ENCODE data around the gene FHAD1. TPM values are rescaled to one million over a fixed set of nuclear protein-coding genes. Genes with fewer than 3 reads are reported as not detected.

The FHAD1 gene
- total RNA-seq, 2 experiments from 2014 or later: not detected

DNA sequence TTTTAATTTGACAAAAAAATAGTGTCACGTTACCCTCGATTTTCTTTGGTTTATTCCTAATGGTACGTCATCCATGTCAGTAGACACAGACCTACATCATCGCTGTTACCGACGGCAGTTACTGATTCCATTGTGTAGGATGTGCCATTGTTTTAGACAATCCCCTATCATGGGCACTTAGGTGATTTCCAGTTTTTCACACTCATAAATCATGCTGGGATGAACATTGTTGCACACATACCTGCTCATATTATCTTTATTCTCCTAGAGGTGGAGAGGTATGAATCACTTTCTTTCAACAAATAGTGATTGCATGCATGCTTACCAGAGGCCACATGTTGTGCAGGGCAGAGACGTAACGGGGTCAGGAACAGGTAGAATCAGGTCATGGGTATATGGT is 83.0 kb downstream of the FHAD1 start:
- ChIA-PET CTCF (no interaction called here), POLR2A (interaction anchor here (1.1 kb wide), 1 partner anchor 82 kb away, joined by 3 read pairs; no protein-coding TSS in a partner anchor)
- peaks cover 20% of the 10 kb centered on the region for H3K27me3 Mint-ChIP-seq
- no peaks in the 10 kb centered on the region for H3K36me3 Mint-ChIP-seq (ENCODE audit: low read depth)
- H3K9me3 Mint-ChIP-seq: no peaks in the 10 kb centered on the region
- intact Hi-C loops (cut with DNase I, micrococcal nuclease): loop anchor here in 1 of 2 experiments (5.0 kb wide), 1 partner anchor 57 kb away; no protein-coding TSS in a partner anchor
- Histone ChIP-seq H3K27me3 (ENCODE audit: control insufficient read depth in 1 of 2, insufficient read depth in 2 of 2, low read length in 2 of 2) (peaks cover 4 to 7% of the 10 kb centered on the region in 2 experiments), H3K4me3 (ENCODE audit: low read length) (no peak overlapping the region), H3K27ac (ENCODE audit: low read depth in 1 of 2, low read length in 2 of 2) (no peak overlapping the region), H3K9me3 (ENCODE audit: control insufficient read depth in 1 of 2, insufficient read depth in 1 of 2, low read length in 2 of 2) (no peaks in the 10 kb centered on the region), H3K4me1 (ENCODE audit: insufficient read depth, low read length) (no peaks in the 10 kb centered on the region), H3K36me3 (ENCODE audit: insufficient read depth, low read length) (no peaks in the 10 kb centered on the region)
- no peak overlapping the region for H3K4me3 Mint-ChIP-seq
- ATAC-seq (ENCODE audit: poor library complexity) (no peak), DNase-seq (no peak)
- no peak overlapping the region for H3K27ac Mint-ChIP-seq
- no peaks in the 10 kb centered on the region for H3K4me1 Mint-ChIP-seq (ENCODE audit: low read depth)
- no peak for TF ChIP-seq CTCF (IDR thresholded peaks at IDR 0.05)

DNA sequence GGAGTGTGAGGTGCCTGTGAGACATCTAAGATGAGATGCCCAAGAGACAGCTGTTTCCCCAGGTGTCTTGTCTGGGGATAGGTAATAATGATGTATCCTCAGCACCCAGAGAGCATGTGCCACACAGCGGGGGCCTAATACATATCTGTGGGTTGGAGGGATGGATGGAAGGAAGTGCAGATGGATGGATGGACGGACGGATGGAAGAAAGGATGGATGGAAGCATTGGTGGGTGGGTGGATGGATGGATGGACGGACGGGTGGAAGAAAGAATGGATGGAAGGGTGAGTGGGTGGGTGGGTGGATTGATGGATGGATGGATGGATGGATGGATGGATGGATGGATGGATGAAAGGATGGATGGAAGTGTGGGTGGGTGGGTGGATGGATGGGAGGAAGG is 84.2 kb downstream of the FHAD1 start:
- ATAC-seq (ENCODE audit: poor library complexity): no peak
- H3K36me3 Mint-ChIP-seq (ENCODE audit: low read depth): no peaks in the 10 kb centered on the region
- H3K4me3 Mint-ChIP-seq: no peak overlapping the region
- CTCF ChIA-PET: interaction anchor here (1.4 kb wide), 1 partner anchor 8 kb away, joined by 5 read pairs; no protein-coding TSS in a partner anchor
- no peaks in the 10 kb centered on the region for H3K9me3 ChIP-seq (ENCODE audit: control insufficient read depth in 1 of 2, insufficient read depth in 1 of 2, low read length in 2 of 2)
- no peaks in the 10 kb centered on the region for H3K36me3 ChIP-seq (ENCODE audit: insufficient read depth, low read length)
- POLR2A ChIA-PET: interaction anchor here (1.1 kb wide), 1 partner anchor 81 kb away, joined by 3 read pairs; no protein-coding TSS in a partner anchor
- H3K27ac Mint-ChIP-seq: no peak overlapping the region
- no peak for DNase-seq
- peaks cover 21% of the 10 kb centered on the region for H3K27me3 Mint-ChIP-seq
- no peak for TF ChIP-seq CTCF (IDR thresholded peaks at IDR 0.05)
- no peaks in the 10 kb centered on the region for H3K9me3 Mint-ChIP-seq
- no peak overlapping the region for H3K27ac ChIP-seq (ENCODE audit: low read depth in 1 of 2, low read length in 2 of 2)
- no peaks in the 10 kb centered on the region for H3K4me1 Mint-ChIP-seq (ENCODE audit: low read depth)
- no peak overlapping the region for H3K4me3 ChIP-seq (ENCODE audit: low read length)
- intact Hi-C loops (cut with DNase I, micrococcal nuclease): loop anchor here in 1 of 2 experiments (5.0 kb wide), 1 partner anchor 56 kb away; no protein-coding TSS in a partner anchor
- H3K4me1 ChIP-seq (ENCODE audit: insufficient read depth, low read length): no peaks in the 10 kb centered on the region
- peaks cover 4 to 7% of the 10 kb centered on the region in 2 experiments for H3K27me3 ChIP-seq (ENCODE audit: control insufficient read depth in 1 of 2, insufficient read depth in 2 of 2, low read length in 2 of 2)

DNA sequence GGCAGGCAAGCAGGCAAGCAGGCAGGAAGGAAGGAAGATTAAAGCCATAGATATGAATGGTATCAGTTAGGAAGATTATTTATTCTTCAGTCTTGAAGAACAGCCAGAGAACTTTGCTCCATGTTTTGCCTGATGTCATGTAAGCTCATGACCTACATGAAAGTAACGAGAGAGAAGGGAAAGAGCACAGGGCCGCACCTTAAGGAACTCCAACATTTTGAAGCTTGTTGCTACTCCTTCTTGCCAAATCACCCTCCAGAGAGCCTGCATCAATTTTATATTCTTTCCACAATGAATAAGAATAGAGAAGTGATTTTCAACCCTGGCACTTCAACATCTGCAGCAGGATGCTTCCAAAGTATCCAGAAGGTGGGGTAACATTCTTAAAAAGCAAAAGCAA is 84.7 kb downstream of the FHAD1 start:
- Mint-ChIP-seq H3K36me3 (ENCODE audit: low read depth) (no peaks in the 10 kb centered on the region), H3K9me3 (no peaks in the 10 kb centered on the region), H3K4me3 (no peak overlapping the region), H3K27ac (no peak overlapping the region), H3K27me3 (peaks cover 26% of the 10 kb centered on the region), H3K4me1 (ENCODE audit: low read depth) (no peaks in the 10 kb centered on the region)
- ChIA-PET POLR2A (no interaction called here), CTCF (interaction anchor here (1.4 kb wide), 1 partner anchor 8 kb away, joined by 5 read pairs; no protein-coding TSS in a partner anchor)
- ATAC-seq (ENCODE audit: poor library complexity): no peak
- no peak for DNase-seq
- H3K4me1 ChIP-seq (ENCODE audit: insufficient read depth, low read length): no peaks in the 10 kb centered on the region
- H3K27ac ChIP-seq (ENCODE audit: low read depth in 1 of 2, low read length in 2 of 2): no peak overlapping the region
- no peaks in the 10 kb centered on the region for H3K9me3 ChIP-seq (ENCODE audit: control insufficient read depth in 1 of 2, insufficient read depth in 1 of 2, low read length in 2 of 2)
- intact Hi-C loops (cut with DNase I, micrococcal nuclease): loop anchor here in 1 of 2 experiments (5.0 kb wide), 1 partner anchor 56 kb away; no protein-coding TSS in a partner anchor
- no peak overlapping the region for H3K4me3 ChIP-seq (ENCODE audit: low read length)
- peaks cover 4 to 7% of the 10 kb centered on the region in 2 experiments for H3K27me3 ChIP-seq (ENCODE audit: control insufficient read depth in 1 of 2, insufficient read depth in 2 of 2, low read length in 2 of 2)
- no peaks in the 10 kb centered on the region for H3K36me3 ChIP-seq (ENCODE audit: insufficient read depth, low read length)
- no peak for TF ChIP-seq CTCF (IDR thresholded peaks at IDR 0.05)

Data from CD4-positive, alpha-beta T cell (primary cell).